Astrocyte (in vitro differentiated cells and primary cell): ENCODE data around the gene MACROH2A1.

Experiments used
- EZH2 ChIP-seq: IDR thresholded peaks from 2 replicates; pipeline ENCODE4 v1.6.1; 2012; ENCODE audit warnings: mild to moderate bottlenecking, low read length, inconsistent platforms; ENCODE audit not compliant: insufficient read depth
- TF ChIP-seq, protein P1 (sequence below): IDR thresholded peaks from 2 replicates; pipeline ENCODE4 v1.5.1; 2011; ENCODE audit warnings: low read depth, mild to moderate bottlenecking, inconsistent platforms, low read length, moderate library complexity; ENCODE audit not compliant: insufficient read depth

DNA sequence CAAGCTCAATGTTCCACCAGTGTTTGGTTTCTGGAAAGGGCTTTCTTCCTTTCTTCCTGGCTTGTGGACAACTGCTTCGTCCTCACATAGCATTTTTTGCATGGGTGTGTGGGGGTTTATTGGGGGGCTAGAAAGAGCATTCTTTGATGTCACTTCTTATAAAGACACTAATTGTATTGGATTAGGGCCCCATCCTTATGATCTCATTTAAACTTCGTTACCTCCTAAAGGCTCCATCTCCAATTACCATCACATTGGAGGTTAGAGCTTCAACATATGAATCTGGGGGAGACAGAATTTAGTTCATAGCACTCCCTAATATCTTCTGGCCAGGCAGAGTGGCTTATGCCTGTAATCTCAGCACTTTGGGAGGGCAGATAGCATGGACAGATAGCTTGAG lies 6.1 kb upstream of the MACROH2A1 start:
- TF ChIP-seq, protein P1, sequence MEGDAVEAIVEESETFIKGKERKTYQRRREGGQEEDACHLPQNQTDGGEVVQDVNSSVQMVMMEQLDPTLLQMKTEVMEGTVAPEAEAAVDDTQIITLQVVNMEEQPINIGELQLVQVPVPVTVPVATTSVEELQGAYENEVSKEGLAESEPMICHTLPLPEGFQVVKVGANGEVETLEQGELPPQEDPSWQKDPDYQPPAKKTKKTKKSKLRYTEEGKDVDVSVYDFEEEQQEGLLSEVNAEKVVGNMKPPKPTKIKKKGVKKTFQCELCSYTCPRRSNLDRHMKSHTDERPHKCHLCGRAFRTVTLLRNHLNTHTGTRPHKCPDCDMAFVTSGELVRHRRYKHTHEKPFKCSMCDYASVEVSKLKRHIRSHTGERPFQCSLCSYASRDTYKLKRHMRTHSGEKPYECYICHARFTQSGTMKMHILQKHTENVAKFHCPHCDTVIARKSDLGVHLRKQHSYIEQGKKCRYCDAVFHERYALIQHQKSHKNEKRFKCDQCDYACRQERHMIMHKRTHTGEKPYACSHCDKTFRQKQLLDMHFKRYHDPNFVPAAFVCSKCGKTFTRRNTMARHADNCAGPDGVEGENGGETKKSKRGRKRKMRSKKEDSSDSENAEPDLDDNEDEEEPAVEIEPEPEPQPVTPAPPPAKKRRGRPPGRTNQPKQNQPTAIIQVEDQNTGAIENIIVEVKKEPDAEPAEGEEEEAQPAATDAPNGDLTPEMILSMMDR = no peak
- no peak for TF ChIP-seq EZH2
